Stimulated activated CD8-positive, alpha-beta memory T cell treated with anti-CD3 and anti-CD28 coated beads, Interleukin-15, amount 100 ng/mL, for 24 hours (primary cell): ENCODE measurements around the gene YLPM1.

Source experiments
- DNase-seq: peaks from one replicate; pipeline ENCODE4 v3.0.0-alpha.2; 2020; ENCODE audit warnings: low read depth

YLPM1 gene

GRCh38 chr14:74875941-74876913, 113.1 kb downstream of the YLPM1 start, which contains the start of gene PROX2:
TSS of gene PROX2 (minus strand) at chr14:74876145. CDS start at chr14:74863834, 12,311 bp downstream.
- DNase-seq = no peak

- no peak for DNase-seq
These were observed 116.5 kb downstream of the YLPM1 start for GRCh38 chr14:74879427-74880182.

GRCh38 chr14:74881431-74882102, 118.5 kb downstream of the YLPM1 start, which contains the start of gene DLST:
TSS of gene DLST (plus strand) at chr14:74881916. CDS start at chr14:74881954, 38 bp downstream.
- peak; percentile 75 for DNase-seq

GRCh38 chr14:74882103-74882920, 119.2 kb downstream of the YLPM1 start:
- DNase-seq = peak; percentile 21
